ENCODE results near the gene GALNT15. TPM values are rescaled to one million over a fixed set of nuclear protein-coding genes. Genes with fewer than 3 reads are reported as not detected.

Gene GALNT15
- total and polyA plus RNA-seq, 2 of the 4 experiments (the other 2 are of a cell fraction) = 12.8 to 19.7 TPM

GRCh38 chr3:16198427-16198826 lies 23.9 kb downstream of the GALNT15 start:
- Histone ChIP-seq H3K4me1 (ENCODE audit: control insufficient read depth, insufficient read depth, low read length) (peaks cover 7% of the 10 kb centered on the region; the same call in 1 of the 2 replicates), H3K4ac (ENCODE audit: low read depth, low read length) (no peak overlapping the region), H3K4me3 (ENCODE audit: insufficient read depth, low read depth, low read length) (no peak overlapping the region), H2BK15ac (ENCODE audit: low read depth, low read length) (no peak overlapping the region), H2BK5ac (ENCODE audit: low read depth, low read length, poor library complexity, severe bottlenecking) (no peak overlapping the region), H2BK120ac (ENCODE audit: low read depth, low read length) (no peak overlapping the region), H4K5ac (ENCODE audit: low read depth, low read length) (no peak overlapping the region), H2AK9ac (replicated peaks; ENCODE audit: low read depth, low read length, poor library complexity) (no peak overlapping the region), H2AFZ (replicated peaks; ENCODE audit: low read length, poor library complexity) (no peak overlapping the region), H3K79me1 (ENCODE audit: low read depth in 1 of 2, low read length in 2 of 2) (peaks cover 0 to 7% of the 10 kb centered on the region in 2 experiments; a peak in 1 of 4 replicates), H3K27me3 (ENCODE audit: control insufficient read depth, insufficient read depth, low read length) (no peaks in the 10 kb centered on the region), H2BK20ac (ENCODE audit: low read depth, low read length) (no peak overlapping the region), H3K27ac (ENCODE audit: insufficient read depth, low read length) (no peak overlapping the region), H4K8ac (ENCODE audit: low read depth in 2 of 2, low read length in 2 of 2) (no peak overlapping the region), H3K4me2 (ENCODE audit: low read depth, low read length) (no peak overlapping the region), H3K14ac (replicated peaks; ENCODE audit: low read depth, low read length) (no peak overlapping the region), H3K56ac (ENCODE audit: extremely low read depth, insufficient read depth, low read length) (no peak overlapping the region), H3K23ac (ENCODE audit: low read depth, low read length) (no peak overlapping the region), H2AK5ac (ENCODE audit: low read depth, low read length) (no peak overlapping the region), H4K91ac (ENCODE audit: insufficient read depth, low read depth, low read length) (no peak overlapping the region), H3K18ac (ENCODE audit: low read depth, low read length) (no peak overlapping the region), H3K9ac (ENCODE audit: low read depth, low read length) (no peak overlapping the region), H3K9me3 (ENCODE audit: control insufficient read depth, insufficient read depth, low read length) (no peaks in the 10 kb centered on the region), H3K9me1 (ENCODE audit: insufficient read depth, low read length) (peaks cover 6% of the 10 kb centered on the region), H3K36me3 (ENCODE audit: control insufficient read depth, insufficient read depth, low read length) (peaks cover 57% of the 10 kb centered on the region), H4K20me1 (ENCODE audit: insufficient read depth, low read length) (no peaks in the 10 kb centered on the region)
- no peak for TF ChIP-seq RAD21 (IDR thresholded peaks at IDR 0.05; ENCODE audit: low read length)
- TF ChIP-seq CTCF (conservative IDR thresholded peaks at IDR 0.05; ENCODE audit: low read depth, low read length) = no peak
- no peak for TF ChIP-seq USF2 (IDR thresholded peaks at IDR 0.05; ENCODE audit: low read depth, low read length)
- no peak for TF ChIP-seq RFX5 (IDR thresholded peaks at IDR 0.05; ENCODE audit: low read depth, low read length)
- POLR2A ChIA-PET (ENCODE audit: unreplicated experiment) = no interaction called here
- ATAC-seq (ENCODE audit: low read depth) = no peak
- in situ Hi-C loops (cut with MboI; ENCODE audit: low sequenced_read_pairs) (no loop called here), dilution Hi-C loops (cut with HindIII; ENCODE audit: low sequenced_read_pairs, unreplicated experiment) (no loop called here), intact Hi-C loops (cut with micrococcal nuclease) (no loop called here)
- no TSS peak for BruUV-seq (replicated peaks)
- no CpG with 5 or more reads among the region's 4 CpGs for WGBS, 2 experiments (ENCODE audit: extremely low coverage in 2 of 2, insufficient read length in 1 of 2)
- CTCF ChIA-PET = no interaction called here
- no peak for DNase-seq
